ENCODE results near the gene PODXL.
"Not testable (repeated sequence)": the region's sequence is repeated elsewhere in the genome, so short reads cannot be mapped to it uniquely, and the experiment has no call there.

The PODXL gene

GRCh38 chr7:131513245-131514061, 43.0 kb downstream of the PODXL start:
- Mint-ChIP-seq H3K36me3 (no peaks in the 10 kb centered on the region), H3K9me3 (no peaks in the 10 kb centered on the region), H3K4me3 (peak overlapping the region; percentile 47), H3K4me1 (peaks cover 27% of the 10 kb centered on the region), H3K27ac (peak overlapping the region; percentile 74)
- ATAC-seq, result peak; percentile 94
- peak; percentile 82 to 87 for DNase-seq (ENCODE audit: low spot score in 2 of 2)

- peaks cover 37% of the 10 kb centered on the region for H3K4me1 Mint-ChIP-seq
- H3K27ac Mint-ChIP-seq, result peak overlapping the region; percentile 74
- no peak overlapping the region for H3K4me3 Mint-ChIP-seq
- no peaks in the 10 kb centered on the region for H3K9me3 Mint-ChIP-seq
- H3K36me3 Mint-ChIP-seq, result peaks cover 1% of the 10 kb centered on the region
- no peak for ATAC-seq
- no peak for DNase-seq (ENCODE audit: low spot score in 2 of 2)
Observed at GRCh38 chr7:131511774-131512535, 44.5 kb downstream of the PODXL start.

- Mint-ChIP-seq H3K36me3 (peaks cover 5% of the 10 kb centered on the region), H3K4me3 (no peak overlapping the region), H3K9me3 (no peaks in the 10 kb centered on the region), H3K4me1 (peaks cover 37% of the 10 kb centered on the region), H3K27ac (no peak overlapping the region)
- no peak for ATAC-seq
- no peak for DNase-seq (ENCODE audit: low spot score in 2 of 2)
Observed at GRCh38 chr7:131511071-131511470, 45.4 kb downstream of the PODXL start.

- no peak for ATAC-seq
- Mint-ChIP-seq H3K36me3 (peaks cover 5% of the 10 kb centered on the region), H3K27ac (no peak overlapping the region), H3K4me3 (no peak overlapping the region), H3K9me3 (no peaks in the 10 kb centered on the region), H3K4me1 (peaks cover 41% of the 10 kb centered on the region)
- DNase-seq (ENCODE audit: low spot score in 2 of 2), result no peak
Observed at GRCh38 chr7:131509781-131510180, 46.6 kb downstream of the PODXL start.

- H3K4me3 Mint-ChIP-seq, result no peak overlapping the region
Observed at GRCh38 chr7:131508754-131509486, 47.5 kb downstream of the PODXL start.

GRCh38 chr7:131507592-131508331, 48.7 kb downstream of the PODXL start:
- H3K9me3 Mint-ChIP-seq, result no peaks in the 10 kb centered on the region
- peaks cover 5% of the 10 kb centered on the region for H3K36me3 Mint-ChIP-seq
- DNase-seq (ENCODE audit: low spot score in 2 of 2) (peak; percentile 79 to 91), ATAC-seq (peak; percentile 88)
- no peak overlapping the region for H3K4me3 Mint-ChIP-seq
- peaks cover 36% of the 10 kb centered on the region for H3K4me1 Mint-ChIP-seq
- no peak overlapping the region for H3K27ac Mint-ChIP-seq

More at GRCh38 chr7:131508754-131509486, 47.5 kb downstream of the PODXL start:
- Mint-ChIP-seq H3K36me3 (peaks cover 5% of the 10 kb centered on the region), H3K4me1 (peaks cover 44% of the 10 kb centered on the region), H3K27ac (peak overlapping the region; percentile 17), H3K9me3 (no peaks in the 10 kb centered on the region)
- ATAC-seq (no peak), DNase-seq (ENCODE audit: low spot score in 2 of 2) (no peak)

GRCh38 chr7:131506597-131506996, 49.8 kb downstream of the PODXL start:
- Mint-ChIP-seq H3K27ac (no peak overlapping the region), H3K4me3 (no peak overlapping the region), H3K4me1 (peaks cover 38% of the 10 kb centered on the region), H3K9me3 (no peaks in the 10 kb centered on the region), H3K36me3 (peaks cover 5% of the 10 kb centered on the region)
- DNase-seq (ENCODE audit: low spot score in 2 of 2), result no peak
- no peak for ATAC-seq

- Mint-ChIP-seq H3K36me3 (peaks cover 10% of the 10 kb centered on the region), H3K9me3 (no peaks in the 10 kb centered on the region), H3K4me3 (no peak overlapping the region), H3K4me1 (peaks cover 43% of the 10 kb centered on the region), H3K27ac (no peak overlapping the region)
- ATAC-seq, result no peak
- DNase-seq (ENCODE audit: low spot score in 2 of 2), result no peak
Observed at GRCh38 chr7:131505636-131506557, 50.5 kb downstream of the PODXL start.

- Mint-ChIP-seq H3K36me3 (peaks cover 10% of the 10 kb centered on the region), H3K27ac (peak overlapping the region; percentile 80), H3K4me1 (peaks cover 43% of the 10 kb centered on the region)
- ATAC-seq; DNase-seq (ENCODE audit: low spot score in 2 of 2); H3K9me3 Mint-ChIP-seq; H3K4me3 Mint-ChIP-seq: not testable (repeated sequence)
Observed at GRCh38 chr7:131505037-131505620, 51.3 kb downstream of the PODXL start.

GRCh38 chr7:131504157-131504899, 52.1 kb downstream of the PODXL start:
- H3K9me3 Mint-ChIP-seq, result no peaks in the 10 kb centered on the region
- no peak overlapping the region for H3K4me3 Mint-ChIP-seq
- peaks cover 43% of the 10 kb centered on the region for H3K4me1 Mint-ChIP-seq
- peaks cover 10% of the 10 kb centered on the region for H3K36me3 Mint-ChIP-seq
- H3K27ac Mint-ChIP-seq, result peak overlapping the region; percentile 80
- DNase-seq (ENCODE audit: low spot score in 2 of 2), result no peak
- no peak for ATAC-seq

- Mint-ChIP-seq H3K36me3 (peaks cover 10% of the 10 kb centered on the region), H3K27ac (no peak overlapping the region), H3K4me1 (peaks cover 37% of the 10 kb centered on the region), H3K4me3 (no peak overlapping the region), H3K9me3 (no peaks in the 10 kb centered on the region)
- DNase-seq (ENCODE audit: low spot score in 2 of 2) (no peak), ATAC-seq (no peak)
Observed at GRCh38 chr7:131503639-131504038, 52.8 kb downstream of the PODXL start.

GRCh38 chr7:131502810-131503508, 53.5 kb downstream of the PODXL start:
- peaks cover 10% of the 10 kb centered on the region for H3K36me3 Mint-ChIP-seq
- H3K4me3 Mint-ChIP-seq, result no peak overlapping the region
- H3K9me3 Mint-ChIP-seq, result no peaks in the 10 kb centered on the region
- H3K27ac Mint-ChIP-seq, result no peak overlapping the region
- DNase-seq (ENCODE audit: low spot score in 2 of 2), result no peak
- no peak for ATAC-seq
- H3K4me1 Mint-ChIP-seq, result peaks cover 31% of the 10 kb centered on the region
